Right renal pelvis (tissue), 4 donors: ENCODE data around the gene PAEP. TPM values are rescaled to one million over a fixed set of nuclear protein-coding genes. Genes with fewer than 3 reads are reported as not detected.

ENCODE experiments used
- DNase-seq, 4 donors: peaks; one replicate each; pipeline ENCODE4 v3.0.0-alpha.2; 2013; ENCODE audit warnings: low read depth in 4 of 4, low spot score in 3 of 4, missing footprints in 1 of 4
- polyA plus RNA-seq, 4 donors: library from polyadenylated mRNA; unstranded; fragments of 120-200 nt; gene quantifications; one replicate each; pipeline ENCODE4 v1.2.1, GENCODE V29; 2013; ENCODE audit not compliant: insufficient read length in 4 of 4

Gene PAEP
- polyA plus RNA-seq, 4 donors = 0.12 TPM; not detected in 3

DNA sequence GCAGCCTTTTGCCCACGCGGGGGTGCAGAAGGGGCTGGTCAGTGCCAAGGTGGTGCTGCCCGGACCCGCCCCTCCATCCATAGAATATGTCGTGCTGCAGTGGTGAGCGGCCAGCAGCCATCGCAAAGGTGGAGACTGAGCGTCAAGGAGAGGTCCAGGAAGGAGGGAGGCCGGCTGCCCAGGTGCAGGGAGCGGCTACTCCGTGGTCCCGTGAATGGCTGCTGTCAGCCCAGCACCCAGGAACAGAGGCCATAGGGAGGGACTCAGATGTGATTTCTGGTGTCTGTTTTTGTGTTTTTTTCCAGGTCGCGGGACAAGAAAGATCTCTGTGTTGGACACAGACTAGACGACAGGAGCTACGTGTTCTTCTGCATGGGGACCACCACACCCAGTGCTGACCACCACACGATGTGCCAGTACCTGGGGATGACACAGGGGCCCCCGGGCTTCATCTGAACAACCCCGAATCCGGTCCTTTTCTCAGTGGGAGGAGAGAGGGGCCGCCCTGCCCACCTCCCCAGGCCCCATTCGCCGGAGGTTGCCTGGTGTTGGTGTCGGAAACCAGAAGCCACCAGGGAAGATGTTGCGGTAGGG, 29.0 kb downstream of the PAEP start:
- DNase-seq = no peak

DNA sequence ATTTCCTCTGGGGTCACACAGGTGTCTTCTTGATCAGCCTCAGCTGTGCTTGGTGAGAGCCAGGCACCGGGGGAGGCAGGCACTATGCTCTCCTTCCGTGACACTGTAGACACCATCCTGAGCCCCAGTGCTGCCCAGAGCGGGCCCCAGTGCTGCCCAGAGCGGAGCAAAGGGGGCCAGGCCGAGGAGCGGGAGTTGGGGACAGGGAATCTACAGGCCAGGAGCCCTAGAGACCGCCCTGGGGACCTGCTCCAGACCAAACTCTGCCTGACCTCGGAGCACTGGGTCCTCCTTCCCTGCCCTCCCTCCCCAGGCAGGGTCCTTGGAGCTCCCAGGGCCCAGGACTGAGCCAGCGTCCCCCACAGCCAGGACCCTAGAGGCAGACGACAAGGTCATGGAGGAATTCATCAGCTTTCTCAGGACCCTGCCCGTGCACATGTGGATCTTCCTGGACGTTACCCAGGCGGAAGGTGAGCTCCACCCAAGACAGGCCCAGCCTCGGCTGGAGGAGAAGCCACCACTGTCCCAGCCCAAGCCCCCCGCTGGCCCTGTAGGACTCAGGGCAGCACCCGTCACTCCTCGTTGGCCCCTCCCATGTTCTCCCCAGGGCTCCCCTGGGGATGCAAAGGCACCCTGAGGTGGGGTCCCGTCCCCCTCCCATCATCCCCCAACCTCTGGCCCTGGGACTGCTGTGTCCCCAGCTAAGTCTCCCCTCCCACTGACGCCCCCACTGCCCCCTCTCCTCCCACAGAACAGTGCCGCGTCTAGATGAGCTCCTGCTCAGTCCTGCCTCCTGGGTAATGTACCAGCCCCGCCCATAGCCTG, 30.2 kb downstream of the PAEP start:
- no peak for DNase-seq

DNA sequence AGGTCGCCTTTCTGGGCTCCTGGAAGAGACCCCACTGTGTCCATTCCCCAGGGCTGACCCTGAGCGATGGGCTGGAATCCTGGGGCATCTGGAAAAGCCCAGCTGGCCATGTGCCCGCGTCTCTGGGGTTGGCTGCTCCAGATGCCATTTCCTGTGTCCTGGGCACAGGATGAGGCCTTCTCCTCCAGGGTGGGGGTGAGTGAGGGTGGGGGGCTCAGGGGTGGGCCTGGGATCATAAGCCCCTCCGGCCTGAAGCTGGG, 30.7 kb downstream of the PAEP start:
- DNase-seq = no peak

DNA sequence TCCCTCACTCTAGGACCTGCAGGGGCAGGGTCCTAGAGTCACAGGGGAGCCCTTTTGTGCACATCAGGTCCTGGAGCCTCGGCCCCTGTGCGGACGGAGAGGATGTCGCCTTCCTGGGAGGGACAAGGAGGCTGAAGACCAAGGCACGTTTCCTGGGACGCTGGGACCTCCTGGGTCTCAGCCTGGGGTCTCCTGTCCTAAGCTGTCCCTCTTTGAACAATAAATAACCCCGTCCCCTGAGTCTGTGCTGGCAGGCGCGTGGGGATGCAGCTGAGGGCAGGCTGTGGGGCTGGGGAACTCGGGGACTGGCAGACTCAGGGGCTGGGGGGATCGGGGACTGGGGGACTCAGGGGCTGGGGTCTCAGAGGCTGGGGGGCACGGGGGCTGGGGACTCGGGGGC, 31.1 kb downstream of the PAEP start:
- no peak for DNase-seq

DNA sequence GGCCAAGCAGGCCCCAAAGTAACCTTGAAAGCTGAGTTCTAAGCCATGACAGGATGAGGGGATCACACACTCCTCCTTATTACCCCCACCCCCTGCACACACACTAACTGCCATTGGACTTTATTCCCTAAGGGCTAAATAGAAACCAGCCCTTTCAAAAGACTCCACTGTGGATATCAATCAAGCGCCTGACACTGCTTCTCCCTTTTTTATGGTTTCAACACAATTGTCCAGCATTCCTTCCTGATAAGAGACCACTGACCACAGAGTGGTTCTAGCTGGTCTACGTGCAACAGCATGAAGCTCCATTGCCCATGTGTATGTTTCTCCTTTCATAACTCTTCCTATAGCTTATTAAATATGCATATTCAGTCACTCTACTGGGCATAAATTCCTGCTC, 34.7 kb downstream of the PAEP start:
- DNase-seq = no peak

DNA sequence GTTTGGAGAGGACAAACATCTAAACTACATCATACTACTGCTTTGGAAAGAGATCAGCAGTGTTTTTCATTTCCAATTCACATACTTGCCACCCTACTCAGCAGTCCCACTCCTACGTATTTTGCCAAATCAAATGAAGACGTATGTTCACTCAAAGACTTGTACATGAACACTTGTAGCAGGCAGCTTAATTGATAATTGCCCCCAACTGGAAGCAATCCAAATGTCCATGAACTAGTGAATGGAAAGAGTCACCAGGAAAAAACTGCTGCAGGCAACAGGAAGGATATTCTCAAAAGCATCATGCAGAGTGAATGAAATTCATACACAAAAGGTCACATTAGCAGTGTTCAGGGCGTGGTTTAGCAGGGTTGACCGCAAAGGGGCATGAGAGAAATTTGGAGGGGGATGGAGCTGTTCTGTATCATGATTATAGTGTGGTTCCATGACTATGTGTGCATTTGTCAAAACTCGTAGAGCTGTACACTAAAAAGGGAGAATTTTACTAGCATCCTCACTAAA, 38.8 kb downstream of the PAEP start:
- no peak for DNase-seq

DNA sequence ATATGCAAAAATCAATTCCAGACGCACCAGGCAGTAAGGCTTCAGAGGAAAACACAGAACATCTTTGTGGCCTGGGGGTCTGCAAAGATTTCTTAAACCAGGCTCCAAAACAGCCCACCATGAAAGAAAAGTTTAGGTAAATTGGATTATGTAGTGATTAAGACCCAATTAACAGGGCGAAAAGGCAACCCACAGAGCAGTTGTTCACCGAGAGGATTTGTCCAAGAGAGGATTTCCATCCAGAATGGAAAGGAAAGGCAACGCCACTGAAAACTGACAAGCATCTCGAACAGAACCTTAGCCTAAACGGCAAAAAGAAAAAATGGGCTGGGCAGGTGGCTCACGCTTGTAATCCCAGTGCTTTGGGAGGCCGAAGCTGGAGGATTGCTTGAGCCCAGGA, 40.4 kb downstream of the PAEP start:
- no peak for DNase-seq

DNA sequence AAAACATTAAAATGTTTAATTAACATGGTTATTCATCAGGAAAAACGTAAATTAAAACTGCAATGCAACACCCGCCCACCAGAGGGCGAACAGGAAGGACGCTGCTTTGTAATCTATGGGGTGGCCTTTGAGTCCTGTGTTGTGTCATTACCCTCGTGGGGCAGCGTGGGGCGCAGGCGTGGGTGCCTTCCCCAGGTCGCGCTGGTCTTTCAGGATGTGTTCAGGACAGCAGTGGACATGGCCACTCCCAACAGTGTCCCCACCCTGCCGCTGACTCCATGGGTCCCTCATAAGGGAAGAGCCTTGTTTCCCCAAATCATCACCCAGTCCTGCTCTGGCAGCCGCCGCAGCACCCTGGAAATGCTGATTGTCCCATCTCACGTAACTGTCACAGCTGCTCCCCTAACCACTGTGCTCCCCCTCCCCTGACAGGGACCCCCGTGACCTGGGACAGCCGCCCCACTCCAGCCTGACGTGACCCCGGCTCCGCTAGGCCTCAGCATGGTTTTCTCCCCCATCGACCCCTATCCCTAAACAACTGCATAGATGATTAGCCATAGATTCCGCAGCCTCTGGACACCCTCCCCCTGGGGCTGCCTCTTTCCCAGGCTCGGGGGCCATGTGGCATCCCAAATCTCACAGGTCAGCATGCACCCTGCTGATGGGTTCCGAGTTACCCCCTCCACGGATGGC, 41.4 kb downstream of the PAEP start:
- DNase-seq = no peak

DNA sequence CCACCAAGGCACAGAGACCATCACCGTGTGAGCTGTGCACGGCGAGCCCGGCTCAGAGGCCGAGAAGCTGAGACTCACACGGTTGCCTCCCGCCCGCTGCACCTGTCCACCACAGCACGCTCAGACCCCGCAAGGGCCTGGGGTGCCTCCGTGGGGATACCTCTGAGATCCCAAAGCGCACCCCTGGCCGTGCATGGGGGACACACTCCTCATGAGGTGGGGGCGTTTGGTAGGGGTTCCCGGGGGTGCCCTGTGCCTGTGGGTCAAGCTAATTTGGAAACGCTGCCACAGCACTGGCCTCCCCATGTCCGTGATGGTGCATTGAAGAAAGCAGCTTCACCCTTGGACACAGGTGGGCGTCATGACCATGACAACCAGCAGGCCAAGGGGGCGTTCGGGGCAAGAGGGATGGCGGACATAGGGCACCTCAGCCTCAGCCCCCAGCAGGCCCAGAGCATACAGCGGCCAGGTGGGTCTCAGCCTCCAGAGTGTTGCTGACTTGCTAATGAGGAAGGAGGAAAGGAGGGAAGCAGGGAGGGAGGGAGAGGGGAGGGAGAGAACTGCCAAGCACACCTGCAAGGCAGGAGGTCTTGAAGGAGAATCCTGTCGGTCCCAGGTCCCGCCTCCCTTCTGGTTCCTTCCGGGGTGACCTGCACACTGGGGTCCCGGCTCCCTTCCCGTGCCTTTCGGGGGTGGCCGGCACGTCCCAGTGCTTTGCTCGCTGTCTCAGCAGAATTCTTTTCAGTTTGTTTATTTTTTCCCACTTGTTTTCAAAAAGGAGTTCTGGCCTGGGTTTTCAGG, 43.1 kb downstream of the PAEP start:
- DNase-seq = no peak

DNA sequence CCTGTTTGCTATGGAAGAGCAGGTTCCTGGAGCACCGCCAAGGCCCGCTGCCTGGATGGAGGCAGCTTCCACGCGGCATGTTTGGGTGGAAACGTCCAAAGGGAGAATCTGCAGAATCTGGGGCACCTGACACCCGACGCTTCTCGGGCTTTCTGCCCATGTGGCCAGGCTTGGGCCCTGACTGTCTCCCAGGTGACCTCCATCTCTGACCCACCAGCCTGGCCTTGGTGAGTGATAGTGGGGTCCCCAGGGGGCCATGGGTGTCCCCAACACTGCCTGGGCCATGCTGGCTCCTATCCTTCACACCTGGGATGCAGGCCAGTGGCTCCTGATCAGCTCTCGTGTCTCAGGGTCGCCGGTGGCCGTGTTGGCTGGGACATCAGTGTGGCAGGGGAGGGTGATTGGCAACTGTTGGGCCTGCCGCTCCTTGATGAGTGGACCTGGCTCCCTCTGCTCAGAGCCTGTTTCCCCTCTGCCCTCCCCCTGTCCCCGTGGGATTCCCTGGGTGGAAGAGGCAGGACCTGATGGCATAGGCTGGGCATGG, 43.8 kb downstream of the PAEP start:
- DNase-seq = no peak

DNA sequence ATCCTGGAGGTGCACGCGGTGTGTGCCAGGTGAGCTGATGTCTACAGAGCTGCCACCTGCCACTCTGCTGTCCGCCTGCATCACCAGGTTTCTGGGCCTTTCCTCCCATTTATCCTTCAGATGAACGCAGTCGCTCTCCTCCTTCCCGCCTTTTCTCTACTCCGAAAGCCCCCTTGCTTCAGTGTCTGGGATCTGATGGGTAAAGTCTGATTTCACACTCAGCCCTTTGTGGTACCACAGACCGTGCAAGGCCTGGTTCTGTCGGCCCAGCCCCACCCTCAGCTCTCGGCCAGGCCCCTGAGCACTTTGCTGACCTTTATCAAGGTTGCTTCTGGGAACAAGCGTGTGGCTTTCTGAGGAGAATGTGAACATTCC, 45.3 kb downstream of the PAEP start:
- DNase-seq = no peak

DNA sequence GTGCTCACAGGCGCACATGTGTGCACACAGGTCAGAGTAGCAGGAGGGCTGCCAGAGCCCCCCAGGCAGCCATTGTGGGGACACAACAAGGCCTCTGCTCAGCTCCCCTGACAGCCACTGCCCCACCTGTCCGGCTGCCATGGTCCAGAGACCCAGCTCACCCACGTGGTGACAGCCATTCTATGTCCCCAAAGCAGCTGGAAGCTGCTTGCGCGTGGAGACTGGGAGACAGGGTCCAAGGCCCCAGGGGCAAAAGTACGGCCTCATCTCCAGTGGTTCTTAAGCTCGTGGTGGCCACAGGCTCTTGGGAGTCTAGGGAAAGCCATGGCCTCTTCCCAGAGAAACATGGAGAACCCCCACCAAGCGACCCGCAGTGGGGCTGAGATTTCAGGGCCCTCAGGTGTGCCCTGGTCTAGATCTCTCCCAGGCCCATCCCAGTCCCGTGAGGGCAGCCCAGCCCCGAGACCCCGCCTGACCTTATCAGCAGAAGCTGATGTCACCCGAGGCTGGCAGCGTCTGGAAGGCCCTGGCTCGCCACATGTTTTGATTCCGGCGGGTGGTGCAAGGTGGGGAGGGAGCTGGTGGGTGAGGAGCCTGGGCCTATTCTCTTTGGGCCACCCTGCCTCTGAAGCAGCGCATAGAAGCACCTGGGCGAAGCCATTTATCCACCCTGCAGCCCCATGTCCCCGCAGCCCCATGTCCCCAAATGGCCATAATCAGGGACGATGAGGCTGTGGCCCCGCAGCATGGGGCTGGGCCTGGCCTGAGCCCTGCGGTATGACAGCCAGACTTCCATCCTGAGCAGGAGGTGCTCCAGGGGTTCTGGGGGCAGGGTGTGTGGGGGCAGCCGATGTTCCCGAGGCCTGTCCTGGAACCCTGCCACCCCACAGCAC, 46.1 kb downstream of the PAEP start:
- no peak for DNase-seq

DNA sequence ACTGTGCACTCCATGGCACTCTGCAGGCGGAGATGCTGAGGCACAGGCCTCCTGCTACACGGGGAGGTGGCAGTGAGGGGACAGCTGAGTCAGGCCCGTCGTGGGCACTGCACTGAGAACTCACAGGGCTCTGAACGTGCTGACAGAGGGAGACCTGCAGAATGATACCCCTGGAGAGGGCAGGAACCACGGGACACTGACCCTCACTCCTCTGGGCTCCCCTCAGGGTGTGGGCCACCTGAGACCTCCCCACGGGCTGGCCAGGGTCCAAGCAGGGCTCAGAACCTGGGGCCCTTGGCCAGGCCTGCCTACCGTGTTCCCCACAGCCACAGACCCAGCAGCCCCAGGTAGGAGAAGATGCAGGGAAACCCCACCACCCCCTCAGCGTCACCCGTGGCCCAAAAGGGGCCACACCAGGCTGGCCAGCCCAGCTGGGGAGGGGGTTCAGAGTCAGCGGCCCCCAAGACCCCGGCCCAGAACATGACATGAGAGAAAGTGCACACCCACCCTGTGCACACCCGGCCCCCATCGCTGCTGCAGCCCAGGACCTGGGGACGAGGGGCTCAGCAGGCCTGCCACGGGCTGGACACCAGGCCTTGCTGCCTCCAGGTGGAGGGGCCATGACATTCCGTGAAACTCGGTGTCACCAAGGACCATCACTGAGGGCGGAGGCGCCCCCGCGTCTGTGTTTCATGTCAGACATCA, 46.9 kb downstream of the PAEP start:
- DNase-seq = no peak

DNA sequence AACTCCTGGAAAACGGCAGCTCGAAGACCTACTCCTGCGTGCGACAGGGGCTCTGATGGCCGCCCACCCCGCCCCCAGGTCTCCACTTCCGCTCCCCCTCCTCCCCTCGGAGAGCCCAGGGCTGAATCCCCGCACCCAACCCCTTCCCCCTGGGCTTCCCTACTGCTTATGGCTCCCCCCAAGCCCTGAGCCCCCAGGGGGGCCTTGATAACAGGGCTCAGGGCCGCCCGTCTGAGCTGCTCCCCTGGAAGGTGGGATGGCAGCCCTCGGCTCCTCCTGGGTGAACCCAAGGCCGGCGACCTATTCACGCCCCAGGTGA, 47.4 kb downstream of the PAEP start:
- no peak for DNase-seq

DNA sequence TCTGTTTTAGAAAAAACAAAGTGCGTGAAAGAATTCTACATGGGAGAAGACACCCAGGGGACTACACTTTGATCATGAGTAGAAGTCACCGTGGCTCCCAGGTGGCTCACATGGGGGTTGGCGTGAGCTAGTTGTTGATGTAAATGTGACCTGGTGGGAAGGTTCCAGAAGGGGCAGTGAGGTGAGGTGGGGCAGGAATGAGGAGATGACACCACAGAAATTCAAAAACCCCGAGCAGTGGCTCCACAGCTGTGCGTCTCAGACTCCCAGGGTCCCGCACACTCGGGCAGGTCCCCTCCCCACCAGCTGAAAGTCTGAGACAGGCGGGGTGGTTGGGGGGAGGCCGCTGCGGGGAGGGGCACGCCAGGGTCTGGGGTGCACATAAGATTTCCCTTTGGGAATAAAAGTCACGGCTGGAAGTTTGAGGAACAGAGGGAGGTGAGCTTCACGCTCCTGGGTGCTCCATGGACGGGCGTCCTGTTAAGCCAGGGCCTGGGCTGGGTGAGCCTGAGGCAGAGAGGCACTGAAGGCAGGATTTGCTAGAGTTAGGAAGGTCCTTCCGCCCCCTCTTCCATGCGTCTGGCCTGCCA, 47.9 kb downstream of the PAEP start:
- DNase-seq = no peak

DNA sequence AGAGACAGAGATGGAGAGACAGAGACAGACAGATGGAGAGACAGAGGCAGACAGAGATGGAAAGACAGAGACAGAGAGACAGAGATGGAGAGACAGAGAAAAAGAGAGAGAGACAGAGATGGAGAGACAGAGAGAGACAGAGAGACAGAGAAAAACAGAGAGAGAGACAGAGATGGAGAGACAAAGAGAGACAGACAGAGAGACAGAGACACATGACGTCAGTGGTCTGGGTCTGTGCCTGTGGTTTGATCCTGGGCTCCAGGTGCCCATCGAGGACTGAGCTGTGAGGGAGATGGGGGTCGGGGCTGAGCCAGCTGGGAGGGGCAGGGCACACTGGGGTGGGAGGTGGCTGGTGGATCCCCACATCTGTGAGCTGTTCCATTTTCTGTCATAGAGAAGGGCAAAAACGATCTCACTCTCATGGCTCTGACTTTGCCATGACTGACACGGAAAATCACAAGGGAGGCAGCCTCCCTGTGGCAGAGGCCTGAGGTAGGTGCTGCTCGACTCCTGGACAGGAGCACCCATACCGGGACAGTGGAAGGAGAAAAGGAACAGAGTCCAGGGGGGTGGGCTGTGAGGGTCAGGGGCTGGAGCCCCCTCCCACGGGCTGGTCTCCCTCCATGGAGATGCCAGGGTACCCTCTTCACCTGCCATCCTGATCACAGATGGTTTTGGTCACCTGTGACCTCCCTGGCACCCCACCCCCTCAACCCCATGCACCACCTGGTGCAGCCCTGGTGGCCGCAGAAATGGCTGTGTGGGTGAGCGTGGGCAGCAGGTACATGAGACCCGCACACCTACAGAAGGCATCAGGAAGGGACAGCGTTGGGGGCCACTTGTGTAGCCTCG, 49.0 kb downstream of the PAEP start:
- DNase-seq = no peak

DNA sequence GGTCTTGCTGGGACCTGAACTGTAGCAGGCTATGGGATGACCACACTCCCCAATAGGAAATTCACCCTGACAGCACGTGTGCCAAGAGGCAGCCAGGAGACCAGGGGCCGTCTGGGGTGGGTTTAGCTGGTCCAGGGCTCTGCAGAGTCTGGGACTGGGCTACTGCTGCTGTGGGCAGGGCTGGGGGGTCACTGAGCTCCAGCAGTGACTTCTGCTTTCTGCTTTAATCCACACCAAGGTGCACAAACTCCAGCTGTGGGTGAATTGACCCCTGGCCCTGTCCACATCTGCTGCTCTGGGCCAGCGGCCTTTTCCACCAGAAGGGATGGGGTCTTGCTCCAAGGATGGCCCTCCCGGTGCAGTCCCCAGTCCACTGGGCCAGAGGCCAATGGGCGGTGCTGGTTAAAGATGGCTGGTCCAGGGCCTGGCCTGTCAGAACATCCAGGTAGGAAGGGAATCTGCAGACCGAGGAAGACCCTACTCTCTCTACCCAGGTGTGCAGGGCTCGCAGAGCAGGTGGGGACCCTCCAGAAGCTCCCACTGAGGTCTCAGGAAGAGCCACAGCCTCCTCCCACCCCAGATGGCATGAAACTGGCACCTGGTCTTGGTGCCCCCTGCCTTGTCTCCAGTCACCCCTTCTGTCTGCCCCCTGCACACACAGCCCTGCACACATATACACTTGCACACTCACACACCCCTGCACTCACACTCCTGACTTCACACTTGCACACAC, 49.8 kb downstream of the PAEP start:
- no peak for DNase-seq

DNA sequence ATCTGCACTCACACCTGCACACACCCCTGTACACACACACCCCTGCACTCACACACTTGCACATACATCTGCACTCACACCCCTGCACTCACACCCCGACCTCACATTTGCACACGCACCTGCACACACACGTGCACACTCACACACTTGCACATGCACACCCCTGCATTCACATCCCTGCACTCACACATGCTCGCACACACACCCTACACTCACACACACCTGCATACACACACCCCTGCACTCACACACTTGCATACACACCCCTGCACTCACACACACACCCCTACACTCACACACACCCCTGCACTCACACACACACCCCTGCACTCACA, 50.3 kb downstream of the PAEP start:
- DNase-seq = no peak
